GM11168 (cell line): Measurements from ENCODE around the gene ZNF558.

Experiments used
- in situ Hi-C: fragments of 300-500 bp; cut with MboI; formaldehyde crosslinking; loops from one replicate; pipeline ENCODE4 v1.12.0; 2022; ENCODE audit warnings: low sequenced_read_pairs; ENCODE audit not compliant: unreplicated experiment

ZNF558 gene

DNA sequence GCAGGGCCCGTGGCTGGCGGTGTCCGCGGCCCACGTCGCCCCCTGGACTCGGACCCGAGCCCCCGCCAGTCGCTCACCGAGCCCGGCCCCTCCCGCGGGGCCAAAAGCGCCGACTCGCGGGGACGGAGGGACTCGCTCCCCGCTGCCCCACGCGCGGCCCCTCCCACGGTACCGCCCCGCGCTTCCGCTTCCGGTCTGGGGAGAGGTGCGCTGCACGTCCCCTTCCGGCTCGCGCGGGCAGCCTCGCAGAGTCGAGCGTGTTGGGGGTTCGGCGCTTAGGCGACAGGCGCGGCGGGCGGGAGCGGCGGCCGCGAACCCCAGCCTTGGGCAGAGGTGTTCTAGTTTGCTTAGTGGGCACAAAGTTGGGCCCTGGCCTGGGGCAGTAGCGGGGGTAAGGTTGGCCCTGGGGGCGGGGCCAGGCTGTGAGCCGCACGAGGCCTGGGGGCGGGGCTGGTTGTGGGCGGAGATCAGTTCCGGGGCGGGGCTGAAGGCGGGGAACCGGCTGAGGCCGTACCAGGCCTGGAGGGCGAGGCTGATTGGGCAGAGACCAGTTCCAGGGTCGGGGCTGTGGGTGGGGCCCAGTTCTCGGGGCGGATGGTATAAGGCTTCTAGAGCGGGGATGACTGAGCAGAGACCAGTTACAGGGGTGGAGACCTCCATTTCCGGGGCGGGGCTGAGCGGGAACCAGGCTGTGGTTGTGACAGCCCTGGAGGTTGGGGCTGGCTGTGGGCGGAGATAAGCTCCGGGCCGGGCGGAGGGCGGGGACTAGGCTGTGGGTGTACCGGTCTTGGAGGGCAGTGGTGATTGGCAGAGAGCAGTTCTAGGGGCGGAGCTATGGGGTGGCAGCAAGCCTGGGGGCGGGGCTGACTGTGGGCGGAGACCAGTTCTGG, at the start of gene ZNF558, which contains the start of gene MBD3L1:
ZNF558 (minus strand) TSS at position 173 of the 890 bp plus-strand sequence. CDS start 9,645 bp downstream, outside the sequence.
MBD3L1 (plus strand) TSS at position 246 of the 890 bp plus-strand sequence. CDS start 10,302 bp downstream, outside the sequence.
- in situ Hi-C loops: no loop called here

- in situ Hi-C loops: no loop called here
Observed at GRCh38 chr19:8881512-8881911, 49.4 kb upstream of the ZNF558 start.

DNA sequence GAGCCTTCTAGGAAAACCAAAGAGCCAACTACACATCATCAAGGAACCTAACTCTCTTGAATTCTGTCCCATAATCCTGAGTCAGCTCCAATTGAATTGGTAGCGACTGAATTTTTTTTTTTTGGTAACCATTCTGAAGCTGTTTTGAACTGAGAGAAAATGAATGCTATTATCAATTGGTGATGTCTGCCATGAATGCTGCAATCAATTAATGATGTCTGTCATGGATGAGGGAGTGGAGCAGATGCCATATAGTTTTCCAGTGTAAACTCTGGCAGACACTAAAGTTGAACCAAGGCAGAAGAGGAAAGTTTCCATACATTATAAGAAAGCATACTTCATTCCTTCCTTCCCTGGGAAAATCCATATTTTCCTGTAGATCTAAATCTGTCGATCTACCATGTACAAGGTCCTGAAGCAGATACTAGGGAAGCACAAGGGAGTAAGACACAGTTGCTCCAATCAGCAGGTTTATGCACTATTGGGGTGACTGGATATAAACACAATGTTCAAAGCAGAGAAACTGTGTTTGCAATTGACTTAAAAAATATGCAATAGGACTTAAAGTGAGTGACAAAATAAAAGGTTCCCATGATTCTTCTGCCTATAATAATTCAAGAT, 48.9 kb upstream of the ZNF558 start:
- in situ Hi-C loops: no loop called here

DNA sequence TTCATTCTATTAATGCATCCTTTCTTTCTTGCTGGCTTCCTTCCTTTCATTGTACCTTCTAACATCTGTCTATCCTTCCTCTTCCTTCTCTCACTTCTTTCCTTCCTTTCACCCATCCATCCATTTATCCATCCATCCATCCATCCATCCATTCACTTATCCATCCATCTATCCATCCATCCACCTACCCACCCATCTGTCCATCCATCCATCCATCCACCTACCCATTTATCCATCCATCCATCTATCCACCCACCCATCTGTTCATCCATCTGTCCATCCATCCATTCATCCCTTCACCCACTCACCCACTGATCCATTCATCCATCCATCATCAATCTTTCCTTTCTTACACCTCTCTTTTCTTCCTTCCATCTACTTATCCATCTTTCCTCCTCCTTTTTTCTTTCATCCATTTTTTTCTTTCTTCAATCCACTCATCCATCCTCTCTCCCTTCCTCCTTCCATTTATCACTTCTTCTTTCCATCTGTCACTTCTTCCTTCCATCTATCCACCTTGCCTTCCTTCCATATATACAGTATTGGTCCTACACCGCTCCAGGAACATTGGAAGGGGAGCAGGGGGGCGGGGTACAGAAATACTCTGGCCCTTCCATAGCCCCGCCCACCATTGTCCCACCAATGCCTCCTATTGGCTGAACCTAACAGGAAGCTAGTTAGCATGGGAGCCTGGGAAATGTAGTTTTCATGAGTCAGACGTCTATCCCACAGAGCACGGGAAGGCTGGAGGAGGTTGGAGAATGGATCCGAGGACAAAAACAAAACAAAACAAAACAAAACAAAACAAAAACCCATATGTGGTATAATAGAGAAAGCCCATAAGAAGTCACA, 46.0 kb upstream of the ZNF558 start:
- in situ Hi-C loops: no loop called here

- in situ Hi-C loops: no loop called here
Observed at GRCh38 chr19:8866344-8866743, 34.2 kb upstream of the ZNF558 start.

DNA sequence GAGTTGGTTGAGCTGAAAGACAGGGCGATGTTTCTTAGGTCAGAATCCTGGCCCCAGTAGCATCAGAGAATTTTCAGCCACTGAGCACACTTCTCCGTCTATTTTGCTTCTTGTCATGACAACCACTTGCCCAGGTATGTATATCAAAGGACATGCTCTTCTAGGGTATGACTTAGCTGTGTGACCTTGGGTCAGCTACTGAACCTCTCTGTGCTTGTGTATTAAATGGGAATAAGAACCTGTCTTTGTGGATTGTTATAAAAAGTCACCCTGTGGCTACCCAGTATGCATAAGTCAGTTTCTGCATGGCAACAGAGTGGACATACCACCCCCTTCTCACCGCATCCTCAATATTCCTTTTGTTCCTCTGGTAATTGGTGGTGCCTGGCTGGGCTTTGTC, 26.2 kb upstream of the ZNF558 start:
- in situ Hi-C loops: no loop called here

DNA sequence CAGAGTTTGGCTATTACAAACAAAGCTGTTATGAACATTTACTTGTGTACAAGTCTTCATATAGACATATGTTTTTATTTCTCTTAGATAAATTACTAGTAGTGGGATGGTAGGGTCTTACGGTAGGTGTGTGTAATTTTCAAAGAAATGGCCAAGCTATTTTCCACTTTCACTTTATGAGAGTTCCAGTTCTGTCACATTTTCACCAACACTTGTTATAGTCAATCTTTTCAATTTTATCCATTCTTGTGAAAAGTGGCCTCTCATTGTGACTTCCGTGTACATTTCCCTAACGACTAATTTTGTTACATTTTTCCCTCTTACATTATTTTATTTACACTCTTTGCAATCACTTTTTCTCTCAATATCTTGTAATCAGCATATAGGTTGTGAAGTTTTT, 18.4 kb upstream of the ZNF558 start:
- in situ Hi-C loops: no loop called here

- in situ Hi-C loops: no loop called here
Observed at GRCh38 chr19:8849232-8849631, 17.1 kb upstream of the ZNF558 start.

DNA sequence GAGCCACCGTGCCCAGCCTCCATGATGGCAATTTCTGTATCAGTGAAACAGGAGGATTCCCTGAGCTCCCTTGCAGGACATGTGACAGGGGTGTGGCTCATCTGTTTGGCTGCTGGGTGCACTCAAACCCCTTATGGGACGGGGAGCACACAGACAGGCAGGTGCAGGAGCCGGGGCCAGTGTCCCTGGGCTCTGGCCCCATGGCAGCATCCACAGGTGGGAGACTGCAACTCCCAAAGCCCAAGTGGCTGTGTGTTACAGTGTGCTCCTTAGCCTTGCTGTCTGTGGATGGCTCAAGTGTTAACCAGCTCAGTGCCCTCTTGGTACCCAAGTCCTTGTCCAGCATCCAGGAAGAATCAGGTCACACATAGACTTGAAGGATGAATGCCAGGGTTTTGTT, 14.7 kb upstream of the ZNF558 start:
- in situ Hi-C loops: no loop called here

DNA sequence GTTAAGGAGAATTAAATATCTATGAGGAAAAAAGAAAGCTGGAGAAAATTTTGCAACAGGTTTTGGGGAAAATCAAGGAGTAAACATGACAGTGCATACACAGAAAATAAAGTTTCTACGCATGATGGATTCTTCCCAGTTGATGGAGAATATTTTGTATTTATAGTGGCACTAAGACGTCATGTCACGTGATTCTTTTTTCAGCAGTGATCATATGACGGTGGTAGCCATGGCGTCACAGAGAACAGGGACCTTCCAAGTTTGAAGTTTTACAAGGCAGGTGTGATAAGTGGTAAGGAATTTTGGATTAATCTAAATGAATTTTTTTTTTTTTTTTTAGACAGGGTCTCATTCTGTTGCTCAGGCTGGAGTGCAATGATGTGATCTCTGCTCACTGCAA, 8.6 kb upstream of the ZNF558 start:
- in situ Hi-C loops: no loop called here

DNA sequence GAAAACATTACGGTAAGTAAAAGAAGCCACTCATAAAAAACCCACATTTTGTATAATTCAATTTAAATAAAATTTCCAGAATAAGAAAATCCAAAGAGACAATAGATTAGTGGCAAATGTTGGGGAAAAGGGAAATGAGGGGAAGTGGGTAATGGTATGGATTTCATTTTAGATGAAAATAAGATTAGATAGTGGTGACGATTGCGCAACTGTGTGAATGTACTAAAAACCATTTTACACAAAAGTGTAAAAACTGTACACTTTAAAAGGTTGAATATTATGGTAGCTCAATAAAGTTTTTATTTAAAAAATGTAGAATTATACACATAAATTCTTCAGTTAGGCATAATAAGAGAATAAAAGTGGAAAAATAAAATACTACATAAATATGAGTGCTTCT, 3.8 kb upstream of the ZNF558 start:
- in situ Hi-C loops: no loop called here

DNA sequence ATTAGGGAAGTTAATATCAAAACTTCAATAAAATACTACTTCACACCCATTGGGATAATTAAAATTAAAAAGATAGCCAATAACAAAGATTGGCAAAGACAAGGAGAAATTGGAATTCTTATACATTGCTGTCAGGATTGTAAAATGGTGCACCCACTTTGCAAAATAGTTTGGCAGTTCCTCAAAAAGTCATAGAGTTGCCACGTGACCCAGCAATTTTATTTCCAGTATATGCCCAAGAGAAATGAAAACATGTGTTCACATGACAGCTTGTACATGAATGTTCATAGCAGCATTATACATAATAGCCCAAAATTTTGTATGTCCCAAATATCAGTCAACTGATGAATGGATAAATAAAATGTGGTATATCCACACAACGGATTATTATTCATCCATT, 3.3 kb upstream of the ZNF558 start:
- in situ Hi-C loops: no loop called here

DNA sequence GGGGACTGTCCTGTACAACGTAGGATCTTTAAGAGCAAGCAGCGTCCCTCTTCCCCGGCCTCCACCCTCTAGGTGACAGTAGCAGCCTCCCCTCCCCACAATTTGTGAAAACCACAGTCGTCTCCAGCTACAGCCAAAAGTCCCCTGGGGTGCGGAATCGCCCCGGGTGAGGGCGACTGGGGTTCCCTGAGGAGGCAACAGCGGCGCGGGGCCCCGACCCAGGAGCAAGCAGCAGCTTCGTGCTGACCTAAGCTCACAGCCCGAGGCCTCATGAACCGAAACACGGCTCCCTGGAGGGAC, 322 bp downstream of the ZNF558 start:
- in situ Hi-C loops: no loop called here

DNA sequence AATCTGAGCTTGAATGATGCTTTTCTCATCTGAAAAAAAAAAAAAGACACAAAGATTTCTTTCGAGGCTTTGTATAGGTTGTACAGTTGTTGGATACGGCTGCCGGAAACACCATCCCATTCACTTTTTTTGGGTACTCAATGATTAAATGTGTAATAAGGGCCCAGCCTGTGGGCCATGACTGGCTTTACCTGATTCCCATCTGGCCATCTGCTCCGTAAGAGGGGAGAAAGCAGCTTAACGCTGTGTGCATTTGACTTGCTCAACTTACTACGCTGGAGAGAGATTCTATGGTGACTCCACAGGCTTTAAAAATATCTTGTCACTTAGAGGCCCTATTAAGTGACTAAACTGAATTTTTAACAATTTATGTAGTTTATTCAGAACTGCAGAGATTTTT, 731 bp downstream of the ZNF558 start:
- in situ Hi-C loops: no loop called here

GRCh38 chr19:8827277-8827676, 4.8 kb downstream of the ZNF558 start:
- in situ Hi-C loops: no loop called here

DNA sequence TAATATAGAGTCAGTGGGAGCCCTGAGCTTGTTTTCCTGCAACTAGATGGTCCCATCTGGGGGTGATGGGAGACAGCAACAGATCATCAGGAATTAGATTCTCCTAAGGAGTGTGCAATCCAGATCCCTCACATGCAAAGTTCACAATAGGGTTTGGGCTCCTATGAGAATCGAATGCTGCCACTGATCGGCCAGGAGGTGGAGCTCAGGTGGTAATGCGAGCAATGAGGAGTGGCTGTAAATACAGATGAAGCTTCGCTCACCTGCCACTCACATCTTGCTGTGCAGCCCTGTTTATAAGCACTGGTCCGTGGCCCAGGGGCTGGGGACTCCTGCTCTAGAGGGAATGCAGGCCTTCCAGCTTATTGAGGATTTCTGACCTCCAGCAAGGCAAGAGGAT, 5.7 kb downstream of the ZNF558 start:
- in situ Hi-C loops: no loop called here

DNA sequence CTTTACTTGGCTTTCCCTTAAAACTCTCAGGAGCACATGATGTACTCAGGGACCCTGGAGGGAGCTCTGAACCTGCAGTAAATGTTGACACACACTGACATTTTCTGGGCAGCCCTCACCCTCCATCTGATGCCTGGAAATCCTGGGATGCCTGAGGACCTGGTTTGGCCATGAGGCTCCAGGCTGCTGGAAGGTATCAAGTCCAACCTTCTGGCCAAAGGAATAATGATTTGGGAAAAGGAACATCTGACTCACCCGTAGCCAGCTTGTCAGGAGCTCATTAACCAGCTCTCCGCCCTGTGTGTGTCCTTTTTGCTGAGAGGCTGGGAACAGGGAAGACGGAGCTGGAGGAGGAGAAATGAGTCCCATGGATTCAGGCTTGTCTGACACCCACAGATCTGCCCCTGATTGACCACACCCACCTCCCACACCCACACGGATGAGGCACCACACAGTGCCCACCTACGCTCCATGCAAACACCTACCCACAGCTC, 10.3 kb downstream of the ZNF558 start:
- in situ Hi-C loops: no loop called here

GRCh38 chr19:8820234-8820633, 11.9 kb downstream of the ZNF558 start:
- in situ Hi-C loops: no loop called here

GRCh38 chr19:8815780-8816179, 16.3 kb downstream of the ZNF558 start:
- in situ Hi-C loops: no loop called here

DNA sequence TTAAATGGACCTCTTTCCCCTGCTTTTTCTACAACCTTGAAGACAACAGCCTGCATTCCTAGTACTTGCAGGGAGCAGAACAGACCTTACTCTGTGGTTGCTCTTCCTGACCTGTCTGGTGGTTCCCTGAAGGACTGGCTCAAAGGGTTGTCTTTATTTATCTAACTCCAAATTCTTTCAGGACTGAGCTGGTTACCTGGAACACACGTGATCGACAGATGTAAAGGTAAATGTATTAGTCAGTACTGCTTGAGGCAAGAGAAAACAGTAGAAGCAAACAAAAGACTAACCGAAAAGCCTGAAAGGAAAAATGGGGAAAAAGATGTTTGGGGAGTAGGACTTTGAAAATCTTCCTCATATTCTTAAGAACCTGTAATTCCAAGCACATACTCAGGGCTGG, 17.9 kb downstream of the ZNF558 start:
- in situ Hi-C loops: no loop called here
